Right forelimb (tissue), 1 donor: ENCODE measurements around the gene KBTBD3.
"Not testable (repeated sequence)": the region's sequence is repeated elsewhere in the genome, so short reads cannot be mapped to it uniquely, and the experiment has no call there.

Source experiments
- DNase-seq: peaks from one replicate; pipeline ENCODE4 v3.0.0-alpha.2; 2018

KBTBD3 gene

DNA sequence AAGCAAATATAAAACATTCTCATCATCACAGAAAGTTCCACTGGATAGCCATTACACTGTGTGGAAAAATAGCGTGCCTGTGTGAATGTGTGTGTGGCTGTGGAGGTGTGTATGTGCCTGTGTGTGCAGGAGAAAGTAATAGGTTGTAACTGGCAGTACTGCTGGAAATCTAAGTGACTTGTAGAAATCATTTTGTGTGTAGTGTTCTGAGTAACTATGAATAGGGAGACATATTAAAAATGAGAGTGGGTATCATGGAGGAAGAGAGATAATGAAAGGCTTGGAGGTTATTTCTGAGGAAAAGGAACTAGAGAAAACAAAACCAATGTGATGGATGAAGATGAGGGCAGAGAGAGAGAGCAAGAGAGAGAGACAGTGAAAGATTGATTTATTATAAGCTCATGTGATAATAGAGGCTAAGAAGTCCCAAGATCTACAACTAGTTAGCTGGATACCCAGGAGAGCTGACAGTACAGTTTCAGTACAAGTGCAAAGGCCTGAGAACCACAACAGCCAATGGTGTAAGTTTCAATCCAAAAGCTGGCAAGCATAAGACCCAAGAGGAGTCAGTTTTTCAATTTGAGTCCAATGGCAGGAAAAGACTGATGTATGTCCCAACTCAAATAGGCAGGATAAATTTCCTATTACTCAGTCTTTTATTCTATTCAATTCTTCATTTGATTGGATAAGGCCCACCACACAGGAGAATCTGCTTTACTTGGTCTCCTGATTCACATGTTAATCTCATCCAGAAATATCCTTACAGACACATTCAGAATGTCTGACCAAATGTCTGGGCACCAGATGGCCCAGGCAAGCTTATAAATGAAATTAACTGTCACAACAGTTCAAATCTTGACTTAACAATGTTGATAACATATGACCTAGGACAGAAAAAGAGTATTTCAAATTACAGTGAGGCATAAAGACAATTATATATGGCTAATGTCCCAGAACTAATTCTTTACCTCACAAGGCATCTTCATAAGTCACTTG lies 14.9 kb downstream of the KBTBD3 start:
- no peak for DNase-seq

DNA sequence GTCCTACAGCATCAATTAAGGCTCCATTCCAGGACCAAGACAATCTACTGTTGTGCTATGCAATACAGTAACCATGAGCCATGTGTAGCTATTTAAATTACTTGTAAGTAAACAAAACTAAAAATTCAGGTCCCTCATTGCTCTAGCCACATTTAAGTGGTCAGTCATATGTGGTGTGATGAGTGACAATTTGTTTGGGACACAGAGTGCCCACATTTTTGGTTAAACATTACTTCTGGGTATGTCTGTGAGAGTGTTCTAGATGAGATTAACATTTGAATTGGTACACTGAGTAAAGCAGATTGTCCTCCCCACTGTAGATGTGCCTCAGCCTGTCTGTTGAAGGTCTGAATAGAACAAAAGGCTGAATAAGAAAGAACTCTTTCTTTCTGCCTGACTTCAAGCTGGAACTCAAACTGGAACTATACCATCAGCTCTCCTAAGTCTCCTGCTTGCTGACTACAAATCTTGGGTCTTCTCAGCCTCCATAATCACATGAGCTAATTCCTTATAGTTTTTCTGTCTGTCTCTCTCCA lies 15.8 kb downstream of the KBTBD3 start:
- no peak for DNase-seq

DNA sequence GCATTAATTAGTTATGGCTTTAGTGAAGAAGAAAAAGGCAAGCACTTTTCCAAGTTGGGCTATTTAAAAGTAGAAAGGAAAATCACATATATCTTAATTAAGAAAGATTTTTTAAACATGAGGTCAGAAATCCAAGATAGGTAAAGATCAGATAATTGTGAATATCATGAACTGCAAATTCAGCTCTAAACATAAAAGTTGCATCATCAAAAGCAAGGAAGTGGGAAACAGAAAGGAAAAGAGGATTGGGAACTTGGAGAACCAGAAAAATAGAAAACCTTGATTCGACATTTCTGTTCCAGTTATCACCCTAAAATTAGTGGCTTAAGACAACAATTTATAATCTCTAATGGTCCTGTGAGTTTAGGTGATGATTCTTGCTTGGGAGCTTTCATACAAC lies 17.5 kb downstream of the KBTBD3 start:
- DNase-seq = no peak

DNA sequence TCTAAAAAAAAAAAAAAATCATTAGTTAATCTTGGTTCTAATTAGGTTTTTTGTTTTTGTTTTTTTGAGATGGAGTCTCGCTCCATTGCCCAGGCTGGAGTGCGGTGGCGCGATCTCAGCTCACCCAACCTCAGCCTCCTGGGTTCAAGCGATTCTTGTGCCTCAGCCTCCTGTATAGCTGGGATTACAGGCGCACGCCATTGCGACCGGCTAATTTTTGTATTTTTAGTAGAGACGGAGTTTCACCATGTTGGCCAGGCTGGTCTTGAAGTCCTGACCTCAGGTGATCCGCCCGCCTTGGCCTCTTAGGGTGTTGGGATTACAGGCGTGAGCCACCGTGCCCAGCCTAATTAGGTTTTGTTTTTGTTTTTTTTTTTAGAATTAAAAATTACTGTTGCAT lies 18.8 kb downstream of the KBTBD3 start:
- not testable (repeated sequence) for DNase-seq

DNA sequence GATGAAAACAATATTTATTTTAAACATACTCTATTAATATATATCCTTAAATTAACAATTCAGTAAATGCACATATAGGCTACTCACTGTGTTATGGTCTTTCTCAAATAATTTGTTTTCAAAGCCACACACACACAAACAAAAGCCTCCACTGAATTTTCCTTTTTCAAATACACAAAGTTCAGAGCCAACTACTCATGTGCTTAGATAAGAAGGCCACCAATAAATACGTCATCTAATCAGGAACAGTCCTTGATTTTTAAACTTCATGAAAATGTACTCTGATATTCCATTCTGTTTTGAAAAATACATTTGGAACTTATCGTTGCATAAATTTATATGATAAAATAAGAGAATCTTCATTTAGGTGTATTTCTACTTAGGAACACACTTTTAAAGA lies 26.0 kb downstream of the KBTBD3 start:
- DNase-seq = no peak

DNA sequence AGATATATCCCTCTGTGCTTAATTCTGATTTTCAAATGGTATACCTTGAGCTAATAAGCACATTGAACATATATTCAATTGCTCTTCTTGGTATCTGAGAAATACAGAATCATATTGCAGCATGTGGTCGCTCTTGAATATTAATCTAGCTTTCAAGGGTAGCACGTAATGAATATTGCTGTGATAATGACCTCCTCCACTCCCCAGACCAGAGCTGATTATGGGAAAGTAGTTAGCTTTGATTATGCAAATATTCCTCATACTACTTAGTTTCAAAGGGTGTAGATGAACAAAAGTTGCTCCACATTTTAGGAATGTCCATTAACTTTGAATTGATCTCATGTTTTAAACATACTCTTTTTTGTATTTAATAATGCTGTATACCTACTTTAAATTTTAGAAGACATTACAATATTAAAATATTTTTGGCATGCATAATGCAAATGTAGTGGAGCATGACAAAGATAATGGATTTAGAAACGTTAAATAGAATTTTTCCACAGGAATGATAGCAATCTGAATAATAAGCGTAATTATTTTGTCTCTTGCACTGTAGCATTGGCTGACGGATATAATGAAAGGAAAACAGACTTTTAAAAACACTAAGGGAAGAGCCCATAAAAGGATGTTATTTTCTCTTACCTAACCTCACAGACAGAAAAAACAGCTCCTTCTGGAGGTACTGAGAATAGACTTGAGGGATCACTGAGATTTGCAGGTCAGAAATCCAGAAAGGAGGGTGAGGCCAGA lies 27.2 kb downstream of the KBTBD3 start:
- no peak for DNase-seq

DNA sequence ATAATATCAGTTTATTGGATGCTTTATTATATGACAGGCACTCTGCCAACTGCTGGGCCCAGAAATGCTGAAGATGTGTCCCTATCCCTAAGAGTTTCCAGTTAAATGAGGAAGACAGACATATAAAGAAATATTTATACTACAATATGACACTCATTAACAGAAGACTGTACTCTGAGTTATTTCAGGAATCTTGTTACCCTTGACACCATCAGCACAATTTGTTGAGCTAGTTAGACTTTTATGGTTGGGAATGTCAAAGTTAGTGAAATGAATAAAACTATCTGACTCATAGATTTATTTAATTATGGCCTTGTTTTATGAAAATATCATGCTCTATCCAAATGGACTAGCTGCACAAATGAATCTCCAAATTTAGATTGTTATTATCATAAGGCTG lies 29.5 kb downstream of the KBTBD3 start:
- no peak for DNase-seq

DNA sequence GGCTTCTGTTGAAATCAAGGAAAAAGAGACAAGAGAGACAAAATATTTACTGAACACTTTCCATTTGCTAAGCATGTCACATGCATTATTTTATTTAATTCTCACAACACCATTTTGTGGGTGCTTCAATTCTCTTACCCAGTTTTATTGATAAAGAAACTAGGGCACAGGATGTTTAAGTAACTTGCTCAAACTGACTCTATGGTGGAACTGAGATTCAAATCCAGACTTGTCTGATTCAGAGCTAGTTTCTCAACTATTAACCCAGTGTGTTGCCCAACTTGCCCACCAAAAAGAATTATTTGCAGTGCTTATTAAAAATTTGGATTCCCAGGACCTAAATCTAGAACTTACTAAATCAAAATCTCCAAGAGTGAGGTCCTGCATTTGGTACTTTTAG lies 33.6 kb downstream of the KBTBD3 start:
- no peak for DNase-seq

DNA sequence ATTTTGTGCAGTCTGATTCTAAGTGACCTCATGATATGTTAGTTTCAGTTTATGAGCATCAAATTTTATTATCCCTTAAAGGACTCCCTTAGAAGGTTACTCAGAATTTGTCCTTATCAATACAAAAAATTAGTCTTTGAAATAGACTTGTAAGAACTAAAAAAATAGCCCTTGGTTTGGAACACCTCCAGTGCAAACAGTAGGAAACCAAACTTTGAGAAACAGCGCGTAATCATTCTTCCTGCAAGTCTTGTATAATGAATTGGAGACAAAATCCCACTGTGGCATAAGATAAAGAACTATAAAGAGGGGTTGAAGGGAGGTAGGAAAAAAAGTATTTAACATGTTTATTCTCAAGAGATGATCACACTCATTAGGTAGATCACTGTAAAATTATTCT lies 44.3 kb downstream of the KBTBD3 start:
- no peak for DNase-seq

DNA sequence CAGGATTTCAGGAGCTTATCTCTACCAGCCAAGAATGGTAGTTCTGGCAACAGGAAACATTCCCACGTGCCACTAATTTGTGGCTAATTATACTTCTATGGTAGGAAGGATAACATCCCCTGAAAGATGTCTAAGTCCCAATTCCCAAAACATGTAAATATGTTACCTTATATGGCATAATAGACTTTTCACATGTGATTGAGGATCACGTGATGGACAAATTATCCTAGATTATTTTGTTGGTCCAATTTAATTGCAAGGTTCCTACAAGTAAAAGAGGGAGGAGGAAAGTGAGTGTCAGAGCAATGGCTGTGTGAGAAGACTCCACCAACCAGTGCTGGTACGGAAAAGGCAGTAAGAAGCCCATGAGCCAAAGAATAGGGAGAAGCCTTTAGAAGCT lies 45.2 kb downstream of the KBTBD3 start:
- DNase-seq = no peak

DNA sequence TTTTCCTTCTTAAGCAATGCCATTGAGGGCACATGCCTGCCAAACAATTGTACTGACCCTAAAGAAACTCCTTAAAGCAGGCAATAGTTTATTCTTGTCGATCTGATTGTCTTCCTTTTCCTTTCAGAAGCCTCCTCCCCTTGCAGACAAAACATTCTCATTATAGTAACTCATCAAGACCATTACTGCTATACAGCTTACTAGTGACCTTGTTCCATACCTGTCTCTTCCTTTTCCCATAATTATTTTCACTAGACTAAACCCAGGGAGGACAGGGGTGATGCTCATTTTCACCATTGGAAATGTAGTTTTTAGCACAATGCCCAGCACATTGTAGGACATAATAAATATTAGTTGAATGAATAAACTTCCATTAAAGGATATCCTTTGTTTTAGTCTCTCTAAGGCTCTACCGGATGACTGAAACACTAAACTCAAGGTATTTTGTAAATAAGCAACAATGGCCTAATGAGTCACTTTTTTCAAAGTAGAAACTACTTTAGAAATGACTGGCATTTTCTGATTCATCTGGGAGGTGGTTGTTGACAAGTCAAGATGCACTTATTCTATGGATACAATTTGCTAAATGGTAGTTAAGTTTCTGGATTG lies 45.8 kb downstream of the KBTBD3 start:
- DNase-seq = no peak

DNA sequence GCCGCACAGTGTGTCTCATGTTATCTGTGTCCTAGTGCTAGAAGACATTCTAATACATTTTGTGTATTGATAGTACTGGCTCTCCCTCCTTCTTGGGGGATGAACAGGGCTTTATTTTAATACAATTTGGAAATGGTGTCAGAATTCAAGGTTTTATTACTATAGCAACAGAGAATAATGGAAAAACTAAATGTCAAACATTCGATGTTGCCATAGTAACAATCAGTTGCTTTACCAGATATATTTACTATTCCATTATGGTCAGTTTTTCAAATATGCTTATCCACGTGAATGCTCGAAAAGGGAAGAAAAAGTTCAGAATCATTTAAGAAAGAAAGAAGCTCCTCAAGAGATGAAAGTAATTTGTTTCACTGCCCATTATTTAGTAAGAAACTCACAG lies 46.5 kb downstream of the KBTBD3 start:
- no peak for DNase-seq

DNA sequence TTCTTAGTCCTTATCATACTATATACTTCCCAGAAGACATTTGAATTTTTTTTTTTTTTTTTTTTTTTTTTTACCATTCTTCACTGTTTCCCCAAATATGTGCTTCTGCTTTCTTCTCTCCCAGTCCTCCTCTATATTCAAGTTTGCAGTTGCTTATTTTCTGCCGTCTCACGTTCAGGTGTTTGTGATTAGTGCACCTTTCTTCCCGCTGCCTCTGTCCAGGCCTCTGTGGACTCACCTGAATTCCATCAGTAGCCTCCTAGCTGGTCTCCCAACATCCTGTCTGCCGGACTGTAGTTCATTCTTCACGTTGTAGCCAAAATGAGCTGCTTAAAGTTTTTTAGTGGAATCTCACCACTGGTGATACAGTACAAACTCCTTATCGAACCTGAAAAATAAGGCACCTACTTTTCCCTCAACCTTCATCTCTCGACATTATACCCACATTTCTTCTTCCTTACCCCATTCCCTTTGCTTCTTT lies 54.3 kb downstream of the KBTBD3 start:
- no peak for DNase-seq

DNA sequence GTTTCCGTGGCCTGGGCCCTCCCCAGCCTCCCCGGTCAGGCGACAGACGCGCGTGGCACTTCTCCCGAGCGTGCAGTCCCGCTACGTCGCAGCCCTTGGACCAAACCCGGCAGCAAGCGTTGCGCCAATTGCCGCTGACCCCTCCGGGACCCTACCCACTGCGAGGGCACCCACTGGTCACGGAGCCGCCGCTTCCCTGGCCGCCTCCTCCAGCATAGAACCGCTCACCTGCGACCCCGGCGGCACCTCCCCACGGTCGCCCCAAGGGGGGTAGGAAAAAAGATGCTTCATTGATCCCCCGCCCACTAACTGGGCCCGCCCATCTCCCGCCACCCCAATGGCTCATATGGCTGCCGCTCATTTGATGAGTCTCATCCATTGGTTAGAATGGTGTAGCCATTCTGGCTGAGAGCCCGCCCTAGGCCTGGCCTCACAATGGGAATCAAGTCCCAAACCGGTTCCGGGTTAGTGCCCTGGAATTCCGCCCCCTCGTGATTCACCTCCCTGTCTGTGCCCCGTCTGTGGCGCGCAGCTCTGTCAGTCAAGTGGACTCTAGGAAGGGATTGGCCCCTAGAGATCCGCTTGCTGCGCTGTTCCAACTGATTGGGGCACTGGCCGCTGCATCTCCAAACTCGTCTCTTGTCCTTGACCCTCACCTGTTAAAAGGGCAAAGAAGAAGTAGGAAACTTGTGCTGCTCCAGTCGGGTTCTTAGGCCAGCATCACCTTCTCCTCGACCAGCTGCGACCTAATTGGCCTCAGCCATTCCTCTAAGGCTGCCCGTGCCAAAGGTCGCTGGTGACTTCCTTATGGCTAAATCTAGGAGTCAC lies 55.0 kb downstream of the KBTBD3 start, which contains the start of gene MSANTD4:
TSS of gene MSANTD4 (minus strand) at position 274 of the 828 bp plus-strand sequence. CDS start 11,323 bp downstream, outside the sequence.
- peak; percentile 99 for DNase-seq

DNA sequence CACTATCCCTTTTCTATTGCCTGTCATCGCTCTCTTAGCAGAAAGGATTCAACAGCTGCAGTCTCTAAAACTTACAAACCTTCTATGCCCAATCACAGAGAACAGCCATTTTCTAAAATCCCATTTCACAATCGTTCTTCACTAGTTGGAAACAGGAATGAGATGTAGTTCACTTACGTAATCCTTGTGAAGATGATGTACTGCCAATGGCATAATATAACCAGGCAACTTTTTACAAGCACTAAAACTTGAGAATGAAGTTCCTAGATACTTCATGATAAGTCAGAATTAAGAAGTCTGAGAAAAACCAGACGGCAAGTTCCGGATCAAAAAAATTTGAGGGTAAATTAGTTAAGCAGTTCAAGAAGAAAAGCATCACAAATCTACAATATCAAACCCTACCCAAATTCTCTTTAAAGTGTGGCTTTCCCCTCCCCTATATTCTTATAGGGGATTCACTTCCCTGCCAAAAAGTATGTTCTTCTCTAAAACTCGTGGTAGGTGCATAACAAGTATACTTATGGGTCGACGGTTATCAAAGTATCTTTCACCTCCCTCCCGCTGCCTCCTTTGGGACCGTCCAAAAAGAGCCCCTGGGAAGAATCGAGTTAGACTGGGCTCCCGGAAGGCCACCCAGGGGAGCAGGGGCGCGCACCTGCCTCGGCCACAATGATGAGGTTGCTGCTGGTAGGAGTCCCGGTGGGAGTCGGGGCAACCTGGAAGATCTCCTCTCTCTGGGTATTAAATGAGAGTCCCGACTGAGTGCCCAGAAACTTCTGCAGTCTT lies 55.8 kb downstream of the KBTBD3 start:
- DNase-seq = no peak

DNA sequence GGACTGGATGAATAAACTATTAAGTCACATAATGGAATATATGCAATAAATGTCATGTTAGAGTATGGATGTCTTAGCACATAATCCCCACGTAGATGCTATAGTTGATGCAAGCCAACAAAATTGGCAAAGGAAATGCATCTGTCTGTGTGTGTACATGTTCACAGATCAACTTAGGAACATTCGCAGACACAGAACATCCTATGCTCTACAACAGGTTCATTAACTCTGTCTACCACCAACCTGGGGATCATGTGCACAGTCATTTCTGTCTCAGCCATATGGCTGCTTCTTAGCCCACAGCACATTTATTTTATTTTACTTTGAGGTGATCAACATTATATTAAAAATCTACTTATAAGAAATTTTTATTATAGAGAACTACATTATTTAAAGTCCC lies 60.1 kb downstream of the KBTBD3 start:
- no peak for DNase-seq

DNA sequence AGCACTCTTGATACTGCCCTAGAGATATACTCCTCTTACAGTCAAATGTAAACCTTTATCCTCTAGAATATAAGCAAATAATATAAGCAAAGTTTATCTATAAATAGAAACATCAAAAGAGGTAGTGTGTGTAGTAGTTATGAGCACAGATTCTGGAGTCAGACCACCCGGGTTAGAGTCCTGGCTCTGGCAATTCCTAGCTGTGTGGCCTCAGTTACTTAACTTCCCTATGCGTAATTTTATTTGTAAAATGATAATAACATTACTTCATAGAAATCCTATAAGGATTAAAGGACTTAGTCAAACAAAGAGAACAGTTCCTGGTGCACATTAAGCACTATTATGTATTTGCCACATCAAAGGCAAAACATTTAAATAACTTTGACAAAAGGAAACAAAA lies 62.1 kb downstream of the KBTBD3 start:
- DNase-seq = no peak

DNA sequence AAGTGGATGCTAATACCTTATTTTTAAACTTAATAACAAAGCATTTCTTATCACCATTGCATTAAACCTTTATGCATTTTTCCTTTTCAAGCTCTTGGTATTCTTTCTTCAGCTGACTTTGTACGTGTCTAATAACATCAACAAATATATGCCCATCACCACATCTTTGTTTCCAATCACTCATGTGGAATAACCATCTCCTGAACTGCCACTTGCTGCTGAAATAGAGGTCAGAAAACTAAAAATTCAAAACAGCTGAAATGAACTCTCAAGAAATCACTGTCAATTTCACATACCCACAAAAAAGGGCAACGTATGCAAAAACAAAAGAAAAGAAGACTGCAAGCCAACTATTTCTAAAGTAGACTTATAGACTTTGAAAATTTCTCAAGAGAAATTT lies 62.5 kb downstream of the KBTBD3 start:
- no peak for DNase-seq

DNA sequence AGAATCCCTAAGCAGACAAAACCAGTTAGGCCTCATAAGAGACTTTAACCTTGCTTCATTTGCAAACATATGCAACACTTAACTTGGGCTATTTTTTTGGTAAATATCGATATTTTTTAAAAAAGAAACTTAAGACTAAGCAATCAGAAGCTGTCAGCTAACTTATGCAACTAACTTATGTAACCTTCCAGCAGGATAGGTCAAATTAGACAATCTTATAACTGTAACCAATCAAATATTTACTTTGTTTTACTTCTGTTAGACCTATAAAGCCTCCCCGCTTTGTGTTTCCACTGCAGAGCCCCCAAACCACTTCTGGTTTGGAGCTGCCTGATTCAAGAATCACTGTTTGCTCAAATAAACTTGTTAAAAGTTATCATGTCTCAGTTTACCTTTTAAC lies 63.1 kb downstream of the KBTBD3 start:
- no peak for DNase-seq

DNA sequence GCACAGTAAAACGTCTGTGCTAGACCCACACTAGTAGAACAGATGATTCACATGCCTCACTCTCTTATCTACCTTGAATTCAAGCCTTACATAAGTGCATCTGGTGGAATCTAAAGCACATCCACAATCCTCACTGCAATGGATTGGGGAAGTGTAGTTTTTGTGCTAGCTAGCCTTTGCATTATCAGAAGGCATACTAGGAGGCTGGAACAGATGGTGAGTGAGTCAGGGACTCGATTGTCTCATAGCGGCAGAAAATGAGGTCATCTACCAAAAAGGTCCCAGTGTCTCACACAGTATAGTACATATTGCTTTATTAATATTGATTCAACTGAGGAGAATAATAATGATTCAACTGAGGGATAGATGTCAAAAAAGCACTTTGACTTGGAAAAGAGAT lies 64.4 kb downstream of the KBTBD3 start:
- DNase-seq = no peak

DNA sequence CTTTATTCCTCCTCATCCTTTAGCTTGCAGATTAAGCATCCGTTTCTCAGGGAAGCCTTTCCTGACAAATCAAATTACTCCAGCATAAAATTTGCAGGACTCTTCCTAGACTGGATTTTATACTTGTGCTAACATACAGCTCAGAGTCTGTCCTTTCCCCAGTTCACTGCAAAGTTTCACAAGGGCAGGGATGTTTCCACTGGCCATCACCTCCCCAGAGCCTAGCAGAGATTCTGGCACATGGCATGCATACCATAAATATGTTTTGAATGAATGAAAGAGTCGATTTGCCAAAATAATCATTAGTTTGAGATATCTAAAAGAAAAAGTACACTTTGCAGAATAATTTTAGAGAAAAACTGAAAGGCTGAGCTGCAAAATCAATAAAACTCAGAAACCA lies 65.7 kb downstream of the KBTBD3 start:
- no peak for DNase-seq
